Measurements from ENCODE around the gene ATAD2B.
"Not testable (repeated sequence)": the region's sequence is repeated elsewhere in the genome, so short reads cannot be mapped to it uniquely, and the experiment has no call there.

ATAD2B gene

DNA sequence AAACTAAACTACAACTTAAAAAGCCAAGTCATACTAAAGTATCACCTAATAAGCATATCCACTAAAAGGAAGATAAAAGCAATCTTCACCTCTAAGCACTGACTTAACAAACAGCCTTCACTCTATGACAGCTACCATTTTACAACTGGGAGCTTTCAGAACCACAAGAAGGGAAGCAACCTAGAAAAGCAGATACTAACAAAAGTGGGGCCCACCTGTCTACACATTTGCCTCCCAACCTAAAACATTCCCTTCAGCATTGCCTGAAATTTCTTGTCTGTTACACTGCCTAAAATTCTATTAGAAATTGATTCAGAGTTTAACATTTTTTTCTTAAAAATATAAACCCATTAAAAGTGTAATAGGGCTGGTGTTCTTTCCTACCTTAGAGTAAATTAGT lies 172.0 kb downstream of the ATAD2B start:
- H3K4me3 ChIP-seq (ENCODE audit: low read depth, low read length), result no peak overlapping the region
- TF ChIP-seq, protein P1, sequence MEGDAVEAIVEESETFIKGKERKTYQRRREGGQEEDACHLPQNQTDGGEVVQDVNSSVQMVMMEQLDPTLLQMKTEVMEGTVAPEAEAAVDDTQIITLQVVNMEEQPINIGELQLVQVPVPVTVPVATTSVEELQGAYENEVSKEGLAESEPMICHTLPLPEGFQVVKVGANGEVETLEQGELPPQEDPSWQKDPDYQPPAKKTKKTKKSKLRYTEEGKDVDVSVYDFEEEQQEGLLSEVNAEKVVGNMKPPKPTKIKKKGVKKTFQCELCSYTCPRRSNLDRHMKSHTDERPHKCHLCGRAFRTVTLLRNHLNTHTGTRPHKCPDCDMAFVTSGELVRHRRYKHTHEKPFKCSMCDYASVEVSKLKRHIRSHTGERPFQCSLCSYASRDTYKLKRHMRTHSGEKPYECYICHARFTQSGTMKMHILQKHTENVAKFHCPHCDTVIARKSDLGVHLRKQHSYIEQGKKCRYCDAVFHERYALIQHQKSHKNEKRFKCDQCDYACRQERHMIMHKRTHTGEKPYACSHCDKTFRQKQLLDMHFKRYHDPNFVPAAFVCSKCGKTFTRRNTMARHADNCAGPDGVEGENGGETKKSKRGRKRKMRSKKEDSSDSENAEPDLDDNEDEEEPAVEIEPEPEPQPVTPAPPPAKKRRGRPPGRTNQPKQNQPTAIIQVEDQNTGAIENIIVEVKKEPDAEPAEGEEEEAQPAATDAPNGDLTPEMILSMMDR (IDR thresholded peaks at IDR 0.05; ENCODE audit: borderline replicate concordance, insufficient read depth, low read depth, low read length), result no peak

DNA sequence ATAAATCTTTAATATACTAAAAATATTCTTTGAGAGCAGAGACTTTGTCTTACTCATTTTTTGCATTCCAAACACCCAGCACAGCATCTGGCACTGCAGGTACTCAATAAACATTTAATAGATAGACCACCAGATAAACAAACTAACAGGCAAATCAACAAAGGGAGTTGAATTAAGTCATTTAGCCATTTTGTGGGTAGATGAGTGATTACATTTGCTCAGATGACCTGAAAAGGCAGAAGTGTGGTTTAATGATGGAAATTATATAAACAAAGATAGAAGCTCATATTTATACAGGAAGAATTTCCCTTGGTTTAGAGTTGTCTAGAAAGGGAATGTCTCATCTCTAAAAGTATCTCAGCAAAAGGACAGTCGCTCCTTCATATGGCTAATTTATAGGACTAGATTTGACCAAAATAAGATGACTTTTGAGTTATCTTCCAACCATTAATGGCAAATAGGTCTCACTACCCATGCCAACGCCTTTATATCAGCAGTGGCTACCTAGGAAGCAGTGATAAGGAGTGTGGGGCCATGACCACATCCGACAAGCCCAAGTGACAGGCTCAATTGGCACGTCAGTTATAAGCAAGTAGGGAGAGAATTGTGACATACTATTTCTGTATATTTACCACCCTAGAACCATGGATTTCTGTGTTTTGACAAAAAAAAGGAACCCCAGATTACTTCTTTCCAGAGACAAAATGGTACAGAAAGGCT lies 173.5 kb downstream of the ATAD2B start:
- H3K4me3 ChIP-seq (ENCODE audit: low read depth, low read length), result no peak overlapping the region
- TF ChIP-seq, protein P1 (IDR thresholded peaks at IDR 0.05; ENCODE audit: borderline replicate concordance, insufficient read depth, low read depth, low read length), result no peak

DNA sequence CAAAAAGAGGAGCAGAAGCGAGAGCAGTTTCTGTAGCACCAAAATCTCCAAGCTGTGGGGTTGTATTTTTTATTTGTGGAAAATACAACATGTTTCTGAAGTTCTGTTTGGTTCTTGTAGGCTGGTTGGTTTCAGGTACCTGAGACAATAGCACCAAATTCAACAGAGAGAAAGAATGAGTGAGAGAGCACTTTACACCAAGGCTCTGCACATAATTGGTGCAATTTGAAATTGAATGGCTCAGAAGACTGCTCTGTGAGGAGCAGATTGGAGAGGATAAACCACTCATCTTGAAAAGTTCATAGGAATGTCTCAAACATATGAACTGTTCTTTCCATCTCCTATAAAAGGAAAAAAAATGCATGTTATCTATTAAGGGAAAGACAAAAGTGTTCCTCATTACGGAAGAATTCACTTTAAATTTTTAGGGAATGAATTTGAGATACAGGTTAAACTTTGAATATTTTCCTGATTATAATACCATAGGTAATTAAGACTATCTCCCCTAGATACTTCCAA lies 175.1 kb downstream of the ATAD2B start:
- TF ChIP-seq, protein P1 (IDR thresholded peaks at IDR 0.05; ENCODE audit: borderline replicate concordance, insufficient read depth, low read depth, low read length), result no peak
- H3K4me3 ChIP-seq (ENCODE audit: low read depth, low read length), result no peak overlapping the region

DNA sequence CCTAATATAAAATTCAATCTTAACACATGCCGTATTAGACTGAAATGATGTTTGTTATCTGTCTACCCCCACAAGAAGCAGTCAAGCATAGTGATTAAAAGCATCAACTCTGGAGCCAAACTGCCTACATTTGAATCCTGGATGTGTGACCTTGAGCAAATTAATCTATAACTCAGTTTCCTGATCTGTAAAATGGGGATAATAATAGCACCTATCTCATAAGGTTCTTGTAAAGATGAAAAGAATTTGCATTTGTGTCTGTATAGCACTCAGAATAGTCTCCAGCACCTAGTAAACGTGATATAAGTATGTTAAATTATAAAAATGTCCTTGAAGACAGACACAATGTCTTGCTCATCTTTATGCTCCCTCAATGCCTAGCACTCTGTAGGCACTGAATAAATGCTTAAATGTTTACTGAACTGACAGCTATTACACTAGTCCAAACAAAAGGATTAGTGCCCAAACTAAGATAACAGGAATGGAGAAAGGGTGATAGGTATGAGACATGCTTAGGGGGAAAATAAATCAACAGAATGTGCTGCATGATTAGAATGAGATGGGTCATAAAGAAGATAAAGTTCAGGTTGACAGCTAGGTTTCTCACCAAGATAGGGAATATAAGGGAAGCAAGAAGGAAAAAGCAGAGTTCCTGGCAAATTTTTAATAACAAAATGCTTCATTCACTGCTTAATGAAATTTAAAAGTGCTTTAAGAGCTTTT lies 180.6 kb downstream of the ATAD2B start:
- no peak overlapping the region for H3K4me3 ChIP-seq (ENCODE audit: low read depth, low read length)
- TF ChIP-seq, protein P1 (IDR thresholded peaks at IDR 0.05; ENCODE audit: borderline replicate concordance, insufficient read depth, low read depth, low read length), result no peak

DNA sequence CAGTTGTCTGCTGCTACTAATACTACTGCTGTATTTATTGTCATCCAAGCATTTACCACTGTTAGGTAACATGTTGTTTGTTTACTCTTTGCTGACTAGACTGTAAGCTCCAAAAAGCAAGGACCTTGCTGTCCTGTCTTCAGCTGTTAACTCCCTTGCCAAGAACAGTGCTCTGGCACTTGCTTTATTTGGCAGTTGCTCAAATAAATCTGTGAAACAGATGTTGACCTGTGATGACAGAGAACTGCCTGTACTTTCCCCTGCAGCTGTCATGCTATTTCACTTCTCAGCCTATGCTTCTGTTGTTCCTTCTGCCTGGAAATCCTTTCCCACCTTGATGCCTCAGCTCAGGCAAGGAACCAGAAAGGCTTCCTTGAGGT lies 181.2 kb downstream of the ATAD2B start:
- TF ChIP-seq, protein P1 (IDR thresholded peaks at IDR 0.05; ENCODE audit: borderline replicate concordance, insufficient read depth, low read depth, low read length), result no peak
- H3K4me3 ChIP-seq (ENCODE audit: low read depth, low read length), result no peak overlapping the region

DNA sequence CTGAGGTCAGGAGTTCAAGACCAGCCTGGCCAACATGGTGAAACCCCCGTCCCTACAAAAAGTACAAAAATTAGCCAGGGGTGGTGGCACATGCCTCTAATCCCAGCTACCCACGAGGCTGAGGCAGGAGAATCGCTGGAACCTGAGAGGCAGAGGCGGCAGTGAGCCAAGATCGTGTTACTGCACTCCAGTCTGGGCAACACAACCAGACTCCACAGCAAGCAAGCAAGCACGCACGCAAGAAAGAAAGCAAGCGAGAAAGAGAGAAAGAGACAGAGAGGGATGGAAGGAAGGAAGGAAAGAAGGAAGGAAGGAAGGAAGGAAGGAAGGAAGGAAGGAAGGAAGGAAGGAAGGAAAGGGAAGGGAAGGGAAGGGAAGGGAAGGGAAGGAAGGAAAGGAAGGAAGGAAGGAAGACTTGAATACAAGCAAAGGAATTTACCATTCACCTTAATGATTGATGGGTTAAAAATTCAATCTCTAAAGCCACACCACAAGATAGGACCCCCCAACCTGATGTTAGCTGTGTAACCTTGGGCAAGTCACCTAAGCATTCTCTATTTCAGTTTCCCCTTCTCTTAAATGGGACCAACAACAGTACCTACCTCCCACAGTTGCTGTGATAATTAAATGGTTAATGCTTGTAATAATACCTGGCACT lies 181.7 kb downstream of the ATAD2B start:
- H3K4me3 ChIP-seq (ENCODE audit: low read depth, low read length), result no peak overlapping the region
- TF ChIP-seq, protein P1 (IDR thresholded peaks at IDR 0.05; ENCODE audit: borderline replicate concordance, insufficient read depth, low read depth, low read length), result no peak

DNA sequence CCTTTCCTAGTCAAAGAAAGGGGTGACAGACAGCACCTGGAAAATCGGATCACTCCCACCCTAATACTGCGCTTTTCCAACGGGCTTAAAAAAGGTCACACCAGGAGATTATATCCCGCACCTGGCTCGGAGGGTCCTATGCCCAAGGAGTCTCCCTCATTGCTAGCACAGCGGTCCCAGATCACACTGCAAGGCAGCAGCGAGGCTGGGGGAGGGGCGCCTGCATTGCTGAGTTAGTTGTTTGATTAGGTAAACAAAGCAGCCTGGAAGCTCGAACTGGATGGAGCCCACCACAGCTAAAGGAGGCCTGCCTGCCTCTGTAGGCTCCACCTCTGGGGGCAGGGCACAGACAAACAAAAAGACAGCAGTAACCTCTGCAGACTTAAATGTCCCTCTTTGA lies 190.1 kb downstream of the ATAD2B start:
- H3K4me3 ChIP-seq (ENCODE audit: low read depth, low read length), result not testable (repeated sequence)

Data from GM12875 (cell line).